Natural killer cell (primary cell): Measurements from ENCODE around the gene XRCC3. TPM values are rescaled to one million over a fixed set of nuclear protein-coding genes. Genes with fewer than 3 reads are reported as not detected.

Experiments used
- total RNA-seq, 4 donors: library from RNA; stranded (reverse); fragments of 120-200 nt in 1 of 4; gene quantifications; one replicate each; pipeline versions ENCODE4 v1.2.3 to v1.2.4, GENCODE V29; 2013 to 2022

The XRCC3 gene
- total RNA-seq, 3 donors from 2014 or later (not counting 1 experiment from before 2014, with no cell fraction given): 11.6 to 12.8 (median 12.7) TPM

Other genes with a start within 250 kb of the XRCC3 start
- gene CKB, start 192.6 kb downstream of the XRCC3 start, total RNA-seq: 10 to 100 TPM in 1 of 3 donors, 1 to 10 TPM in 2; 4.0 to 37.4 (median 9.0) TPM
- gene TRMT61A, start 186.3 kb downstream of the XRCC3 start, total RNA-seq: 1 to 10 TPM; 8.1 to 9.4 (median 9.1) TPM
- 10 to 100 TPM; 36.1 to 48.0 (median 47.0) TPM for gene BAG5, start 152.8 kb downstream of the XRCC3 start, total RNA-seq
- 10 to 100 TPM; 22.2 to 32.0 (median 24.9) TPM for gene COA8, start 152.5 kb downstream of the XRCC3 start, total RNA-seq
- gene KLC1, start 86.2 kb downstream of the XRCC3 start, total RNA-seq: 100 to 1,000 TPM; 144 to 200 (median 178) TPM
- 10 to 100 TPM in 1 of 3 donors, 1 to 10 TPM in 2; 5.9 to 10.7 (median 8.5) TPM for gene ZFYVE21, start 359 bp upstream of the XRCC3 start, total RNA-seq
- gene PPP1R13B, start 132.1 kb upstream of the XRCC3 start, total RNA-seq: 10 to 100 TPM; 26.5 to 35.5 (median 31.7) TPM
- 1 to 10 TPM in 2 of 3 donors, under 1 TPM in 1; 0.75 to 2.2 (median 1.4) TPM for gene TDRD9, start 213.0 kb upstream of the XRCC3 start, total RNA-seq
- not detected for gene RD3L, start 227.1 kb upstream of the XRCC3 start, total RNA-seq